MM.1S (cell line): ENCODE results near the gene RAP1GDS1.
"Not testable (repeated sequence)": the region's sequence is repeated elsewhere in the genome, so short reads cannot be mapped to it uniquely, and the experiment has no call there.

Experiments used
- DNase-seq: peaks from one replicate; pipeline ENCODE4 v3.0.0-alpha.2; 2015
- H2AFZ ChIP-seq: fragments of 300-600 bp; sonication (generic); 2 replicates; pipeline ENCODE4 v1.6.0; 2016; ENCODE audit warnings: antibody characterized with exemption, low read length
- H3F3A ChIP-seq: fragments of 300-600 bp; sonication (generic); 2 replicates; pipeline ENCODE4 v1.6.1; 2016; ENCODE audit warnings: mild to moderate bottlenecking, antibody characterized with exemption, low read length, moderate library complexity, mixed read lengths; ENCODE audit not compliant: insufficient read depth
- H3K27ac ChIP-seq: fragments of 300-600 bp; sonication (generic); 2 replicates; pipeline ENCODE4 v1.5.1; 2016; ENCODE audit warnings: mild to moderate bottlenecking, low read length
- H3K27me3 ChIP-seq: fragments of 300-600 bp; sonication (generic); replicated peaks from 2 replicates; pipeline ENCODE4 v1.6.0; 2016; ENCODE audit warnings: low read length; ENCODE audit not compliant: insufficient read depth
- H3K36me3 ChIP-seq: fragments of 300-600 bp; sonication (generic); replicated peaks from 2 replicates; pipeline ENCODE4 v1.6.1; 2016; ENCODE audit warnings: mild to moderate bottlenecking, low read length, mixed read lengths; ENCODE audit not compliant: insufficient read depth
- H3K4me1 ChIP-seq: fragments of 300-600 bp; sonication (generic); 2 replicates; pipeline ENCODE4 v1.6.1; 2016; ENCODE audit warnings: low read length, mixed read lengths
- H3K4me2 ChIP-seq: fragments of 300-600 bp; sonication (generic); 2 replicates; pipeline ENCODE4 v1.6.0; 2016; ENCODE audit warnings: low read depth, low read length
- H3K4me3 ChIP-seq: fragments of 300-600 bp; sonication (generic); 2 replicates; pipeline ENCODE4 v1.5.1; 2016; ENCODE audit warnings: low read length, mixed read lengths
- H3K79me2 ChIP-seq: fragments of 300-600 bp; sonication (generic); 2 replicates; pipeline ENCODE4 v1.6.1; 2016; ENCODE audit warnings: mixed run types, low read length, mixed read lengths
- H3K9ac ChIP-seq: fragments of 300-600 bp; sonication (generic); 2 replicates; pipeline ENCODE4 v1.6.1; 2016; ENCODE audit warnings: low read length, mixed read lengths
- H3K9me2 ChIP-seq: fragments of 300-600 bp; sonication (generic); replicated peaks from 2 replicates; pipeline ENCODE4 v1.6.1; 2016; ENCODE audit warnings: mild to moderate bottlenecking, low read length, mixed read lengths; ENCODE audit not compliant: insufficient read depth
- H3K9me3 ChIP-seq: fragments of 300-600 bp; sonication (generic); replicated peaks from 2 replicates; pipeline ENCODE4 v1.6.1; 2016; ENCODE audit warnings: mild to moderate bottlenecking, low read length, mixed read lengths; ENCODE audit not compliant: insufficient read depth
- H4K20me1 ChIP-seq: fragments of 300-600 bp; sonication (generic); 2 replicates; pipeline ENCODE4 v1.6.1; 2016; ENCODE audit warnings: mild to moderate bottlenecking, low read length, moderate library complexity, mixed read lengths; ENCODE audit not compliant: insufficient read depth
- EZH2 ChIP-seq: fragments of 300-600 bp; sonication (generic); optimal IDR thresholded peaks from 2 replicates; pipeline ENCODE3; 2017; ENCODE audit warnings: low read depth, mild to moderate bottlenecking, antibody characterized with exemption, low read length, mixed read lengths
- EZH2phosphoT487 ChIP-seq: fragments of 300-600 bp; sonication (generic); IDR thresholded peaks from 2 replicates; pipeline ENCODE4 v1.6.1; 2018; ENCODE audit warnings: antibody characterized with exemption, low read length
- TF ChIP-seq, protein P1 (sequence below): fragments of 300-600 bp; sonication (generic); IDR thresholded peaks from 2 replicates; pipeline ENCODE4 v1.5.1; 2016; ENCODE audit warnings: antibody characterized with exemption, low read length, mixed read lengths

Gene RAP1GDS1

DNA sequence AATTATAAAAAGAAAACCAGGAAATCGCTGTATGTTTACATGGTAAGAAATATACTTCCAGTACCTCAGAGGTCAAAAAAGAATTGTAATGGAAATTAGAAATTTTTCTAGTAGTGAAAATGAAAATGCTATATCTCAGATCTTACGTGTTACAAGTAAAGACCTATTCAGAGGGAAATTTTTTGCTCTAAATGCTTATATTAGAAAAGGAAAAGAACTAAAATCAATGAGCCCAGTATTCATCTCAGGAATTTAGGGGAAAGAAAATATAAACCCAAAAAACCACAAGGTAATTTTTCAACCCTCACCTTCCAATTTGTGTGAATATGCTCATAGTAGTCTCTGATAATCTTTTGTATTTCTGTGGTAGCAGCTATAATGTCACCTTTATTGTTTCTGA, 145.6 kb downstream of the RAP1GDS1 start:
- Histone ChIP-seq H3K9ac (no peak overlapping the region), H3K4me2 (no peak overlapping the region), H2AFZ (no peak overlapping the region), H3K27ac (no peak overlapping the region), H3K27me3 (no peaks in the 10 kb centered on the region), H3K36me3 (no peaks in the 10 kb centered on the region), H3K9me2 (no peaks in the 10 kb centered on the region), H3K79me2 (no peaks in the 10 kb centered on the region), H3F3A (no peaks in the 10 kb centered on the region), H3K4me3 (no peak overlapping the region), H3K4me1 (no peaks in the 10 kb centered on the region), H3K9me3 (no peaks in the 10 kb centered on the region), H4K20me1 (no peaks in the 10 kb centered on the region)
- no peak for DNase-seq
- TF ChIP-seq, protein P1, sequence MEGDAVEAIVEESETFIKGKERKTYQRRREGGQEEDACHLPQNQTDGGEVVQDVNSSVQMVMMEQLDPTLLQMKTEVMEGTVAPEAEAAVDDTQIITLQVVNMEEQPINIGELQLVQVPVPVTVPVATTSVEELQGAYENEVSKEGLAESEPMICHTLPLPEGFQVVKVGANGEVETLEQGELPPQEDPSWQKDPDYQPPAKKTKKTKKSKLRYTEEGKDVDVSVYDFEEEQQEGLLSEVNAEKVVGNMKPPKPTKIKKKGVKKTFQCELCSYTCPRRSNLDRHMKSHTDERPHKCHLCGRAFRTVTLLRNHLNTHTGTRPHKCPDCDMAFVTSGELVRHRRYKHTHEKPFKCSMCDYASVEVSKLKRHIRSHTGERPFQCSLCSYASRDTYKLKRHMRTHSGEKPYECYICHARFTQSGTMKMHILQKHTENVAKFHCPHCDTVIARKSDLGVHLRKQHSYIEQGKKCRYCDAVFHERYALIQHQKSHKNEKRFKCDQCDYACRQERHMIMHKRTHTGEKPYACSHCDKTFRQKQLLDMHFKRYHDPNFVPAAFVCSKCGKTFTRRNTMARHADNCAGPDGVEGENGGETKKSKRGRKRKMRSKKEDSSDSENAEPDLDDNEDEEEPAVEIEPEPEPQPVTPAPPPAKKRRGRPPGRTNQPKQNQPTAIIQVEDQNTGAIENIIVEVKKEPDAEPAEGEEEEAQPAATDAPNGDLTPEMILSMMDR = no peak
- TF ChIP-seq EZH2phosphoT487 (no peak), EZH2 (no peak)

DNA sequence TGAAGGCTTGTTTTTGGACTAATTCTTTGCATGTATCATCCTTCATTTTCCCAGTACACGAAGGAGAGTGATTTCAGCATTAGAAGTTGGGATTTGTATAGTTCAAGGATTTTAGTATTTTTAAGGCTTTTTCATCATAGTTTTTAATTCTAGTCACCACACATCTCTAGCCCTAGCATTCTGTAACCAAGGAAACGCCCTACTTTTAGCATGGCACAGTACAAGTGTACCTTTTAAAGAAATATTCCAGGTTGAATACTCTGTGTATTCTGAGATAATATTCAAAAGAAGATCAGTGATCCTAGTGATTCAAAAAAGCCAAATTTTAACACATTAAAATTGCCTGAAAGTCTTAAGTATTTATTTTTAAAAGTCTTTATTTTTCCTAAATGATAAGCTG, 150.5 kb downstream of the RAP1GDS1 start:
- no peak overlapping the region for H2AFZ ChIP-seq
- no peaks in the 10 kb centered on the region for H4K20me1 ChIP-seq
- H3K9me3 ChIP-seq = no peaks in the 10 kb centered on the region
- no peaks in the 10 kb centered on the region for H3K36me3 ChIP-seq
- no peaks in the 10 kb centered on the region for H3K27me3 ChIP-seq
- H3K79me2 ChIP-seq = no peaks in the 10 kb centered on the region
- H3F3A ChIP-seq = no peaks in the 10 kb centered on the region
- no peak for DNase-seq
- H3K27ac ChIP-seq = no peak overlapping the region
- H3K4me2 ChIP-seq = no peak overlapping the region
- no peak overlapping the region for H3K9ac ChIP-seq
- no peaks in the 10 kb centered on the region for H3K4me1 ChIP-seq
- no peaks in the 10 kb centered on the region for H3K9me2 ChIP-seq
- no peak overlapping the region for H3K4me3 ChIP-seq
- TF ChIP-seq EZH2 (no peak), EZH2phosphoT487 (no peak)
- TF ChIP-seq, protein P1 = no peak

DNA sequence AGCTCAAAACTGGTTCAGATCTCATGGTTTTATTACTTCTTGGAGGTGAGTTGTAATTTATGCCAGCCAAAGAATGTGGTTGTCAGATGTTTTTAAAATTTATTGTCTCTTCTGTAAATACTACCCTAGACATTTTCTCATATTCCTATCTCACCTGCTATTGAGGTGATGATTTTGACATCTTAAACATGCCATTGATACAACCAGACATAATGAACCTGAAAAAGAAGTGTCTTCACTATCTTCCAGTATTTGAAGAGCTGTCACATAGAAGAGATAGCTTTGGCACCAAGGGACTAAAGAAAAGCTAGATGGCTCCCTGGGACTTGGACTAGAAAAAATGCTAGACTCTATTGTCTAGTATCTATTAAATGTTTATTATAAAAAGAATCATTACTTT, 155.7 kb downstream of the RAP1GDS1 start:
- Histone ChIP-seq H3K4me1 (no peaks in the 10 kb centered on the region), H3K36me3 (no peaks in the 10 kb centered on the region; the same call in 1 of the 2 replicates), H3K4me3 (no peak overlapping the region), H3K9me3 (no peaks in the 10 kb centered on the region), H4K20me1 (no peaks in the 10 kb centered on the region), H3K9me2 (no peaks in the 10 kb centered on the region), H3F3A (no peaks in the 10 kb centered on the region), H3K27ac (no peak overlapping the region), H3K79me2 (no peaks in the 10 kb centered on the region), H3K4me2 (no peak overlapping the region), H3K27me3 (no peaks in the 10 kb centered on the region), H2AFZ (no peak overlapping the region), H3K9ac (no peak overlapping the region)
- TF ChIP-seq EZH2phosphoT487 (no peak), EZH2 (no peak)
- TF ChIP-seq, protein P1 = no peak
- DNase-seq = no peak

DNA sequence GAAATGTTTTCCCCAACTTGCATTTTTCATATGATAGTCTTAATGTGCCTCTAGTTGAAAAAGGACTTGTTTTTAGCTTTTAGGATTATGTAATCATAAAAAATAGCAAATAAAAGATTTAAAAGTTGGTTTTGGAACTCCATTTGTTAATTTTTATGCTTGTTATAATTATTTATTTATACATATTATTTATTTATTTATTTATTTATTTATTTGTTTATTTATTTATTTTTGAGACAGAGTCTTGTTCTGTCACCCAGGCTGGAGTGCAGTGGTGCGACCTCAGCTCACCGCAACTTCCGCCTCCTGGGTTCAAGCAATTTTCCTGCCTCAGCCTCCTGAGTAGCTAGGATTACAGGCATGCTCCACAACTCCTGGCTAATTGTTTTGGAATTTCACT, 159.0 kb downstream of the RAP1GDS1 start:
- not testable (repeated sequence) for H3K79me2 ChIP-seq, H2AFZ ChIP-seq, H3K9me2 ChIP-seq, H3K27me3 ChIP-seq, H3K36me3 ChIP-seq, H4K20me1 ChIP-seq, H3K4me1 ChIP-seq, H3F3A ChIP-seq, H3K4me3 ChIP-seq, H3K4me2 ChIP-seq, H3K27ac ChIP-seq, DNase-seq, H3K9me3 ChIP-seq, H3K9ac ChIP-seq
